Umbilical cord (tissue), 2 donors: ENCODE results near the gene GCAT. TPM values are rescaled to one million over a fixed set of nuclear protein-coding genes. Genes with fewer than 3 reads are reported as not detected.

ENCODE experiments used
- DNase-seq: peaks from one replicate; pipeline ENCODE4 v3.0.0-alpha.2; 2015; ENCODE audit warnings: low spot score
- total RNA-seq: library from RNA; depleted of rRNA; stranded (reverse); fragments of >200 nt; gene quantifications from one replicate; pipeline ENCODE4 v1.2.3, GENCODE V29; 2014; ENCODE audit warnings: low replicate concordance; ENCODE audit not compliant: insufficient read depth

Gene GCAT
- total RNA-seq, result 22.4 TPM

DNA sequence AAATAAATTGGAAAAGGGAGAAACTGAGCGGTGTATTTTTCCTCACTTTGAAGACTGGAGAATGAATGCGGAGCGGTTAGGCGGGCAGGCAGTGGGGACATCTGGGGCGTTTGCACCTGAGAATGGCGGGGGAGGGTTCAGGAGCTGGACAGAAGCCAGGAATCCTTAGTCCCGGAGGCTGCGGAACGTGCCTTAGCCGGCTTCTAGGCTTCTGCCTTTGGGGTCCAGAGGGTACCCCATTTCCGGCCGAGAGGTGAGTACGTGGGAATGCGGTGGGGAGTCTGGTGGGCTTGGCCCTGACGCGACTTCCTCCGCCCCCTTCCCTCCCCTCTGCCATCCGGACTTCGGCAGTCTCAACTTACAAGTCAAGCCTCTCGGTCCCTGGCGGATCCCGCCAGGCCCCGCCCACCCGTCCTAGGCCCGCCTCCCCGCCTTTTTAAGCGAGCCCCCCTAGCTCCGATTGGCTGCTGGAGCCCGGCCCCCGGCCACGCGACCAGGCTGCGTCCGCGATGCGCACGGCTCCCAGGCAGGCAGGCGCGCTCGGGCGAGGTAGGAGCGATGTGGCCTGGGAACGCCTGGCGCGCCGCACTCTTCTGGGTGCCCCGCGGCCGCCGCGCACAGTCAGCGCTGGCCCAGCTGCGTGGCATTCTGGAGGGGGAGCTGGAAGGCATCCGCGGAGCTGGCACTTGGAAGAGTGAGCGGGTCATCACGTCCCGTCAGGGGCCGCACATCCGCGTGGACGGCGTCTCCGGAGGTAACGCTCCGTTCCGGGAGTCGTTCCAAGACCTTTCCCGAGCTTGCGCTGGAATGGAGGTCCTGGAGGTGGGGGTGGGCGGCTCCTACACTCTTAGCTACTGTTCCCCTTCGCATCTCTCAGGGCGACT is at the start of gene GCAT:
Gene GCAT (plus strand): TSS at position 525 of the 884 bp plus-strand sequence. CDS start 34 bp downstream, at position 559.
- DNase-seq, result peak; percentile 98

DNA sequence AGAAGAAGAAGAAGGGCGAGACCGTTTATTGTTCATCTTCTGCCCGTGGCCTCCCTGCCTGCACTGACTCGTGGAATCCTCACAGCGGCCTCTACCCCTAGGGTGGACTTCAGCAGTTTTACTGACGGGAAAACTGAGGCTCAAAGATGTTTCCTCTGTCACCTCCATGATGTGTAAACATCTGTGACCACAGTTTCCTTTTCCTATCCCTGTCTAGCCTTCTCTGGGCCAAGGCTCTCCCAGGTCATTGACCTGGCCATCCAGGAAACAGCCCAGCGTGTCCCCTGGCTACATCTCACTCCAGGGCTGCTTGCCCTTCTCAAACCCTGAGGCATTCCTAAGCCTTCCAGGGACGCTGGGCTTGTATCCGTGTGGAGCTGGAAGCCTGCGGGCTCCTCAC is 49.0 kb upstream of the GCAT start:
- DNase-seq, result no peak

DNA sequence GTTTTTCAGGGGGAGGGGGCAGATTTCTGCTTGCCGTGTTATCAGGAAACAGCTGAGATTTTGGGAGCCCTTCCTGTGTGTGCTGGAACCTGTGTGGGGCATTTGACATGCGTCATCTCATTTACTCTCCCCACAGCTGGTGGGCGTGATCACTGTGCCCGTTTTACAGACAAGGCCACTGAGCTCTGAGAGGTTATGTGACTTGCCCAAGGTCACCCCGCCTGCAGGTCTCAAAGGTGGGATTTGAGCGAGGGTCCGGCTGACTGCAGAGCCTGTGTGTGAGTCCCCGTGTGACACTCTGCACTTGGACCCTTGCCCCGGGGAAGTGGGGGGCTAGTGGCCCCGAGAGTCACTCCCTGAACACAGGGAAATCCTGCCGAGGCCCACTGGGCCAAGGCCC is 48.5 kb upstream of the GCAT start:
- no peak for DNase-seq

DNA sequence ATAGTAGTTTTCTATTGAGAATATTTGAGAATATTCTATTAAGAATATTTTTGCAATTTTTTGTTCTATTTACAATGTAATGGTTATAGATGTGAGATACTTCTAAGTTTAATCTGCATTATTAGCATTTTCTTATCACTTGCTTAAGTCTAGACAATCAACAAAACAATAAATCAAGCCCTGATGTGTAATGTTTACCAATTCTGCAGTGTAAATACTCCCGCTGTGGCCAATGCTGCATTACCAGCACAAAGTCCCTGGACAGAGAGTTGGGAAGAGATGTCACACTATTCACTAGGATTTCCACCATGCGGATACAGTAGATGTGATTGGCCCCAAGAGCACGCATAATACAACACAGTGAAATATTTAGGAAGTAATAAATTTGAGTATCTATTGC is 47.6 kb upstream of the GCAT start:
- DNase-seq, result no peak

DNA sequence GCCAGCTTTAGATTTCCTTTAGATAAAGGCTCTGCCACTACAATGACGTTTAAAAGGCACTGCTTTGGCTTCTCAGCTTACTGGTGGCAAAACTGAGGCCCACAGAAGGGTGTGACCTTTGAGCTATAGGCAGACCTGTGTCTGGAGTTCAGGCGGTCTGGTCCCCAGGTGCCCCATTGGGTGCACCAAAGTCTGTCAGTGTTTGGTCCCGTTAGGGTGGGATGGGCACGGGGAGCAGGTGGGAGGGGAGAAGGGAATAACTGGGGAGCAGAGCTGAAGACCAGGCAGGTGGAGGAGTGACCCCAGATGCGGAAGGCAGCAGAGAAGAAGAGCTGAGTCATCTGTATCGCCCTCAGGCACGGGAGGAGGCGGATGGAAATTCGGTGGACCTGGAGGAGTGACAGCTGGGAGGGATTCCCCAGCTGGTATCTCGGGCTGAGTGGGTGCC is 45.3 kb upstream of the GCAT start:
- DNase-seq, result no peak

DNA sequence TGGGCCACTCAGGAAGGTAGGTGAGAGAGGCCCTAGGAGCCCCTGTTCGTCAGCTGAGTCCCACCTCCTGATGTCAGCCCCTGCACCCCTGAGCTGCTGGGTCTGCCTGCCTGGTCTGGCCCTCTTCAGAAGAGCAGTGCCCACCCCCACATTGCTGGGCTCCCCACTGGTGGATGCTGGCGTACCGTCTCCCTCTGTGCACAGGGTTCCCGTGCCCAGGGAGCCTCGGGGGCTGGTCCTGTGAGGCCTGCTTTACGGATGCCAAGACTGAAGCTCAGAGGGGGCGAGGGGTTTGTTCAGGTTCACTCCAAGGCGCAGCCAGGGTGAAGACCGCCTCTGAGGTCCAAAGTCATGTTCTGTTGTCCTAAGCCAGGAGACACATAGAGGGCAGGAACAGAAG is 44.7 kb upstream of the GCAT start:
- no peak for DNase-seq

DNA sequence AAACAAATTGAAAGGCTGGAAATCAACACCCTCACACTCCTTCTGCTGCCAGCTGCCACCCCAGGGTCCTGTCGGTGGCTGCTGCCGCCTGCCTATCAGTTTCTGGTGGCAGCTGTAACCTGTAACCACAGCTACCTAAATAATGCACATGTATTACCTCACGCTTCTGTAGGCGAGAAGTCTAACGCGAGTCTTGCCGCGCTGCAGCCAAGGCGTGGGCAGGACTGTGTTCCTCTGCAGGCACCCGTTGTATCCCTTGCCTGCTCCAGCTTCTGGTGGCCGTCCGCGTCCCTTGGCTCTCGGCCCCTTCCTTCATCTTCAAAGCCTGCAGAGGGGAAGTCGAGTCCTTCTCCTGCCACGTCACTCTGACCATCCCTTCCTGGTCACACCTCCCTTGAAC is 44.1 kb upstream of the GCAT start:
- DNase-seq, result no peak

DNA sequence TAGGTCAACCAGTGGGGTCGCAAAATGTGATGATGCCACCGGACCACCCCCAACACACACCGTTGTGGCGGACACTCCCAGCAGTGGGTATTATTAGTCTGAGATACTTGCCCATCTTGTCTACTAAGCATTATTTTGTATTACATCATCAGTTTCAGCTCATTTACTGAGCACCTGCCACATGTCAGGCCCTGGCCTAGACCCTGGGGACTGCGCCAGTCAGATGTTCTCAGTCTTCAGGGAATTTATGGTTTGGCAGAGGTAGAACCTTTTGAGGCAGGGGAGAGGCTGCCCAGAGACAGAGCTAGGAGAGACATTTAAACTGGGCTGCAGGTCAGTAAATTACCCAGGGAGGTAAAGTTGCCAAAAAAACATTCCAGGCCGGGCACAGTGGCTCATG is 43.1 kb upstream of the GCAT start:
- DNase-seq, result no peak

DNA sequence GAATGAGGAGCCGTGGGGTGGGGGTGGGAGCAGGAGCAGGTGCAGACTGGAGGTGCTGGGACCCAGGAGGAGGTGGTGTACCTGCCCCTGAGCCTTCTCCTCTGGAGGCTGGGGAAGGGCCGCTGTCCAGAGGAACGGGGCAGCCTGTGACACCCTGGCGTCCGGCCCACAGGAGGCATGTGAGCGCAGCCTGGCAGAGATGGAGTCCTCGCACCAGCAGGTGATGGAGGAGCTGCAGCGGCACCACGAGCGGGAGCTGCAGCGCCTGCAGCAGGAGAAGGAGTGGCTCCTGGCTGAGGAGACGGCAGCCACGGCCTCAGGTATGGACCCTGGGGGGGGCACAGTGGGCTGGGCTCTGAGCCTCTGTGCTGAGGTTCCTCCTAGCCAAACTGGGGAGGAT is 42.2 kb upstream of the GCAT start:
- no peak for DNase-seq

DNA sequence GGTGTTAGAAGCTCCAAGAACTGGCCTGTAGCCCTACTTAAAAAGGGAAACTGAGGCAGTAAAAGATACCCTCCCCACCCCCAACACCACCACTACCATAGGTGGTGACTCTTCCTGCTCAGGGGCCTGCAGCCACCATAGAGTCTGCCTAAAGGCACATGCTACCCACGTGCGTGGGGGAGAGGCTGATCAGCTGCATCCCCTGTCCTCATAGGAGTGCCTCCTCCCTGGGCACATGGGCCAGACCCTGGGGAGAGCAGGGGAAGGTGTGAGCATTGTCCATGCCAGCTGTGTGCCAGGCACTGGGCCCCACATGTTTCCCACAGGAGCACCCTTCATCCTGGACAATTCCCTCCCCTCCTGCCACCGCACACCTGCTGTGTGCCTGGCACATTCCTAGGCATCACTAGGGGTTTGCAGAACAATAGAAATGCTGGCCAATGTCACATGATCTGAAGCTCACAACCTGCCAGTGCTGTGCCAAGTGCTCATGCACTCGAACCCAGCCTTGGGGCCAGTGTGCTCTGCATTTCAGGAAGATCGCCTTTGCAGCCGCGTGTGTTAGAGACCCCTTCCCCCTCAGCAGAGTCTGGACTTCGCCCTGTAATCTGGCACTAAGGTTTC is 41.7 kb upstream of the GCAT start:
- DNase-seq, result no peak

DNA sequence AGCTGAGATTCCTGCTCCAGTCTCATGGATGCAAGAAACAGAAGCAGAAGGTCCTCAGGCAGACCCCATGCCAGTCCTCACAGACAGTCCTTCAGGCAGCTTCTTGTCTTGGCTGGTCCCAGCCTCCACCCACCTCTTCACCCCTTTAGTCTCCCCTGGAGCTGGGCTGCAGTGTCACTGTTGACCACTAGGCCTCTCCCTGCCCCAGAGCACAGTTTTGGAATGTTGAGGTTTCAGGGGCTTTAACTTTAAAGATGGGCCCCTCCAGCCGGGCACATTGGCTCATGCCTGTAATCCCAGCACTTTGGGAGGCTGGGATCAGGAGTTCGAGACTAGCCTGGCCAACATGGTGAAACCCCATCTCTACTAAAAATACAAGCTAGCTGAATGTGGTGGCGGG is 39.5 kb upstream of the GCAT start:
- DNase-seq, result no peak

DNA sequence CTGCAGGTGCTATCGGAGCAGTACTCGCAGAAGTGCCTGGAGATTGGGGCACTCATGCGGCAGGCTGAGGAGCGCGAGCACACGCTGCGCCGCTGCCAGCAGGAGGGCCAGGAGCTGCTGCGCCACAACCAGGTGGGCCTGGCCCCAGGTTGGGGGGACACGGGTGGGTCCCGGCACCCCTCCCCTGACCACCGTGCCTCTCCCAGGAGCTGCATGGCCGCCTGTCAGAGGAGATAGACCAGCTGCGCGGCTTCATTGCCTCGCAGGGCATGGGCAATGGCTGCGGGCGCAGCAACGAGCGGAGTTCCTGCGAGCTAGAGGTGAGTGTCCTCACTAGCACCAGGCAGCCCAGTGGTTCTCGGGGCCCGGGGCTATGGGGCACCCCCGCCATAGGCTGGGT is 38.7 kb upstream of the GCAT start:
- no peak for DNase-seq

DNA sequence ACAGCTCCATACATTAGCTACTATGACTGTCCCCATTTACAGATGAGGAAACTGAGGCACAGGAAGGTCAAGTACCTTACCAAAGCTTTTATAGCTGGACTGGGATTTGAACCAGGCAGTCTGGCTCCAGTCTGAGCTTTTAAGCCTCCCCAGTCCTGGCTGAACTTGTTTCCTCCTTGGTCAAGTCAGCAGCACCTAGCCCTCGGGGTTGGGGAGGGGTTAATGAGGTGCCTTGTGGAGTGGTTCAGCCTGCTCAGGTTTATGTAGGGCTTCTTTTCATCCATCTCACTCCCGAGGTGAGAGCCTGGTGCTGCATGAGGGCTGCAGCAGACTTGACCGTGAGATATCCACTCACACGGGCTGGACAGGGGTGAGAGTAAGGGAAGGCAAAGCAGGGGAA is 36.7 kb upstream of the GCAT start:
- no peak for DNase-seq

DNA sequence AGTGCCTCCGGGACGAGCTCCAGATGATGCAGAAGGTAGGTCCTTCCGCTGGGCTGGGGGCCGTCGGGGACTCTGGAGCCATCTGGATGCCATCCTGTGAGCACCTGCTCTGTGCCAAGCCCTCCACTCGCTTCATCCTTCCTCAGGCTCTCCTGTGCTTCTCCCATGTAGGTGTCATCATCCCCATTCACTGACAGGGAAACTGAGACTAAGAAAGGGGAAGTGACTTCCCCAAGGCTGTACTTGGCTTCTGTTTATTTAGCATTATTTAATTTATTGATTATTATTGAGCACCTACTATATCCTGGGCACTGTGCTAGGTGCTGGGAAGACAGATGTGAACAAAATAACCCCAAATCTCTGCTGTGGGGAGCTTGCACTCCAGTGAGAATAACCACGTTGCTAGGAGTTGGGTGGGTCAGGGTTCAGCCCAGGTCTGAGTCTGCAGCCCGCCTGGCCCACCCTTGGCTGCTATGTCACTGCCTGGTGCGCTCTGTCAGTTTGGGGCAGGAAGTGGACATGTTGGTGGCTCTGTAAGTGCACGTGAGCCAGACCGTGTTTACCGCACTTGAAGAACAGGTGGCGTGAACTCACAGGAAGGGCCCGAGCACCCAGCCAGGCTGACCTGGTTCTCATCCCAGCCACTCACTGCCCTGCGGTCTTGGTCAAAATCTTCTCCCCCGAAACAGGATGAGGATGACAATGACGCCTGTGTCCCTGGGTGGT is 35.9 kb upstream of the GCAT start:
- no peak for DNase-seq

DNA sequence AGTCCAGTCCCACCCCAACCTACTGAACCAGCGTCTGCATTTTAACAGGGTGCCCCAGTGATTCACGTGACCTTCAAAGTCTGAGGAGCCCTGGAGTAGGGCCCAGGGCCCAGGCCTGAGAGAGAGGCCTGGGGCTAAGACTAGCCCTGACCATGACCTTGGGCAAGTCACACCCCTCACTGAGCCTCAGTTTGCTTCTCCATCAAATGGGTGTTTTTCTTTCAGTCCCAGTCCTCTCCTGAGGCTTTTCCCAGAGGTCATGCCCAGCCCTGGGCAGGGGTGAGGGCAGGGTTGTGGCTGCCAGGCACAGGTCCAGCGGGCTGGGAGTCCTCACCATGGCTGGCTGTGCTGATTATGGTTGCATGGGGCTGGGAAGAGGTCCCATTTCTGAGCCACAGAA is 33.0 kb upstream of the GCAT start:
- no peak for DNase-seq

DNA sequence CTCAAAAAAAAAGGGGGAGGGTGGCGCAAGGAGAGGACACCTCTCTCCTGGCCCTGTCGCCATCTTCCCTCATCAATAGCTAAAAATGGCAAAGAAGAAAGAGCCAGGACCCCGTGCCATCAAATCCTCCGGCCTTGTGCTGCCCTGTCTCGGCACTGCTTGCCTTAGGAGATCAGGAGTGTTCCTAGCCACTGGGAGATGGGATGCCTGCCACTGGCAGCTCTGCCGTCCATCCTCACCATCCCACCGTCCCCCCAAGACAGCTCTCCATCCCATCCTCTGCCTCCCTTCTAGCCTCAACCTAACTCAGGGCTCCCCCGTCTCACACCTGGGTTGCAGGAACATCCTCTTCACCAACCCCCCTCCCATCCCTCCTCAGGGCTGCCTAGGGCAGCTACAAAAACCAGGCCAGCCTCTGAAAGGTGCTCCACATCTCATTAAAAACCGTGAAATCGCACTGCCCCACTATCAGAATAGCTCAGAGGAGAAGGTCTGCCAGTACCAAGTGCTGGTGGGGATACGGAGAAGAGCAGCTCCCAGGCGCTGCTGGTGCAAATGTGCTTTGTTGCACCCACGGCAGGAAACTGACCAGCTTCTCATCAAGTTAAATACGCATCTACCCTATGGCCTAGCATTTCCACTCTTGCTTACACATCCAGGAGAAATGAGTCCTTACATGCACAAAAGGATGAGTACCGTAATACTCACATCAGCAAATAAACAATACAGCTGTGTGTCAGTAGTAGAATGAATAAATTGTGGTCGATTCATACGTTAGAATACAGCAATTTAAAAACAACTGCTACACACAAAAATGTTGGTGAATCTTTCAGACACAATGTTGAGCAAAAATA is 31.7 kb upstream of the GCAT start:
- DNase-seq, result no peak

DNA sequence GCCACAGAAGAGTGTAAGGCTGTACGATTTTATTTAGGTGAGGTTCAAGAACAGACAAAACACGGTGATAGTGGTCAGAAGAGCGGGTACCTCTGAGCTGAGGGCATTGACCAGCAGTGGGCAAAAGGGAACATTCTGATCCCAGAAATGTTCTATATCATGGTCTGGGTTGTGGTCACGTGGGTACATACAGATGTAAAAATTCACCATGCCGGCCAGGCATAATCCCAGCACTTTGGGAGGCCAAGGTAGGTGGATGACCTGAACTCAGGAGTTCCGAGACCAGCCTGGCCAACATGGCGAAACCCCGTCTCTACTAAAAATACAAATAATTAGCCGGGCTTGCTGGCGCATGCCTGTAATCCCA is 31.1 kb upstream of the GCAT start:
- DNase-seq, result no peak

DNA sequence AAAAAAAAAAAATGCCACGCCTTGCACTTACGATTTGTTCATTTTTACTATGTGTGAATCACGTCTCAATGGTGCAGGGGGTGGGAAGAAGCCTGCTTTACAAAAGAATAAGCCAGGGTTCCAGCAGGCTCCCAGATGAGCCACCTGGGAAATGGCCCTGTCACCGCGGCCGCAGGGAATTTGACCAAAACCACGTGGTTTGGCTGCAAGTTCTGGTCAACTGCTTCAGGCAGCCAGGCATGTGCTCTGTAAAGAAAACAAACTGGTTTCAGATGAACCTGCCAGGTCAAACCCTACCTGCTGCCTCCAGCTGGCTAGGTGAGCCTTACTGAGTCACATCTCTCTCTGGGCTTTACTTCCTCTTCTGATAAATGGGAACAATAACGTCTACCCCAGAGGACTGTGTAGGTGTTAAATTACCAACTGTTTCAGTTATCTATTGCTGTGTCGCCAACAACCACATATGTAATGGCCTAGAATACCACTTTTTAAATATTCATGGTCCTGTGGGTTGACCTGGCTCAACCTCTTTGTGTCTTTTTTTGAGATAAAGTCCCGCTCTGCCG is 30.5 kb upstream of the GCAT start:
- peak; percentile 26 for DNase-seq

DNA sequence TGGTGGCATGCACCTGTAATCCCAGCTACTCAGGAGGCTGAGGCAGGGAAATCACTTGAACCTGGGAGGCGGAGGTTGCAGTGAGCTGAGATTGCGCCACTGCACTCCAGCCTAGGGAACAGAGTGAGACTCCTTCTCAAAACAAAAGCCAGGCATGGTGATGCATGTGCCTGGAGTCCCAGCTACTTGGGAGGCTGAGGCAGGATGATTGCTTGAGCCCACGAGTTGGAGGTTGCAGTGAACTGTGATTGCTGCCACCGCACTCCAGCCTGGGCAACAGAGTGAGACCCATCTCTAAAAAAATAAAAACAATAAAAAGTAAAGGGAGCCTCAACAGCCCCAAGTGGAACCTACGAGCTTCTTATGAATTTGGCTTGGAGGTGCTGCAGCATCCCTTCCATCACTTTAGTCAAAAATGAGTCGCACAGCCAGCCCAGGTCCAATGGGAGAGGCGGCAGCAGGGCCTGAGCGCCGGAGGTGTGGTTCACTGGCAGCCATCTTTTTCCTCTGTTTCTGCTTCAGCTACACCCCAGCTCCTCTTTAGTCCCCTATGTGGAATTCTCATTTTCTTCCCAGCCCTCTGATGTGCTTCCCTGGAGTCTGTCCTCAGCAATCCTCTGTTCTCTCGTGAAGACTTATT is 29.2 kb upstream of the GCAT start:
- no peak for DNase-seq

DNA sequence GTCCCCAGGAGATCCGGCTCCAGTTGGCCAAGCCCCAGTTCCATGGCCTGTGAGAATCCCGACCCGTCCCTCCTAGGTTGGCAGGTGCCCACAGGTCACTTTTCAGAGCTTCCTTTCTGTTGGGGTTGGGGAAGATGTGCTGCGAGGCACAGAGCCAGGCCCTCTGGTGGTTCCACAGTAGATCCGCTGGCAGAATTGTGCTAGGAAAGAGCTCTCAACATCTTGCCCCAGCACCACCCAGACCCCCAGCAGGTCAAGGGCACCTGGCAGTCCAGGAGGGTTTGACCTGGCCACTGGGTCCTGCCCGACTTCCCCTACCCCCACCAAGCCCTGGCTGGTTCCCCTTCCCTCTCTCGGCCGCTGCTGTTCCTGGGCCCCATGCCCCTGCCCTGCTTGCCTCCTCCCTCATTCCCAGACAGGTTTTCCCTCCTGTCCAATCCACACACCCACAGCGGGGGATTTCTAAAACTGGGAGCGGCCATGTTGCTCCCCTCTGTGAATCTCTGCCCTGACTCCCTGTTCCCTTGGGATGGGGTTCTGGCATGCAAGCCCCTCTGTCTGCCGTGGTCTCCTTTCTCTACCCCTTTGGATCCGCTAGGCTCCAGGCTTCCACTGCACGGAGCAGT is 26.2 kb upstream of the GCAT start:
- DNase-seq, result no peak
